ENCODE data around the gene ACP1. TPM values are rescaled to one million over a fixed set of nuclear protein-coding genes. Genes with fewer than 3 reads are reported as not detected.

The ACP1 gene
- 10 to 100 TPM; 66.3 to 92.6 (median 71.7) TPM for total RNA-seq

GRCh38 chr2:264493-265468, at the start of gene ACP1:
TSS of gene ACP1 (plus strand) at chr2:264947. CDS start at chr2:264965, 18 bp downstream.
- no peak for TF ChIP-seq CTCF (IDR thresholded peaks at IDR 0.05; ENCODE audit: low read depth)

- no peak for TF ChIP-seq CTCF (IDR thresholded peaks at IDR 0.05; ENCODE audit: low read depth)
Observed at GRCh38 chr2:216068-216467, 48.7 kb upstream of the ACP1 start.

GRCh38 chr2:223451-223850, 41.3 kb upstream of the ACP1 start:
- no peak for TF ChIP-seq CTCF (IDR thresholded peaks at IDR 0.05; ENCODE audit: low read depth)

GRCh38 chr2:223971-224760, 40.6 kb upstream of the ACP1 start:
- no peak for TF ChIP-seq CTCF (IDR thresholded peaks at IDR 0.05; ENCODE audit: low read depth)

GRCh38 chr2:228115-228514, 36.6 kb upstream of the ACP1 start:
- no peak for TF ChIP-seq CTCF (IDR thresholded peaks at IDR 0.05; ENCODE audit: low read depth)

GRCh38 chr2:228518-229278, 36.0 kb upstream of the ACP1 start:
- TF ChIP-seq CTCF (IDR thresholded peaks at IDR 0.05; ENCODE audit: low read depth): no peak
